ENCODE measurements around the gene PARD3.

DNA sequence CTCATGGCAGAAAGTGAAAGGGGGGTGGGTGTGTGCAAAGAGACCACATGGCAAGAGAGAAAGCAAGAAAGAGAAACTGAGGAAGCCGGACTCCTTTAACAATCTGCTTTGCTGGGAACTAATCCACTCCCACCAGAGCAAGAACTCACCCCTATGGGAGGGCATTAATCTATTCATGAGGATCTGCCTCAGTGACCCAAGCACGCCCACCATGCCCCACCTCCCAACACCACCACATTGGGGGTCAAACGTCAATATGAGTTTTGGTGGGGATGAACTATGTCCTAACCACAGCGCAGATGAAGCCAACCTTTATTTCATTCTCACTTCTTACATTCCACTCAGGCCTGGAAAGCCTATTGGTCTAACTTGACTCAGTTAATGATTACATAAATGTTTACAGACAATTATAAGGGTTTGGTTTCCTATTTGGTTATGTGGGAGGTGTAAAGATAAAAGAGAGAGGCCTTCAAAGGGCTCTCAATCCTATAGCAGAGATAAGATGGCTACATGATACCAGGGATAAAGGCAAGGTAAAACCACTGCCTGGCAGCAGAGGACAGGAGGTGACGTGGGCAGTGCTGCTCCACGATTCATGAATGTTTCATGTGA, 601.8 kb downstream of the PARD3 start:
- TF ChIP-seq, protein P1, sequence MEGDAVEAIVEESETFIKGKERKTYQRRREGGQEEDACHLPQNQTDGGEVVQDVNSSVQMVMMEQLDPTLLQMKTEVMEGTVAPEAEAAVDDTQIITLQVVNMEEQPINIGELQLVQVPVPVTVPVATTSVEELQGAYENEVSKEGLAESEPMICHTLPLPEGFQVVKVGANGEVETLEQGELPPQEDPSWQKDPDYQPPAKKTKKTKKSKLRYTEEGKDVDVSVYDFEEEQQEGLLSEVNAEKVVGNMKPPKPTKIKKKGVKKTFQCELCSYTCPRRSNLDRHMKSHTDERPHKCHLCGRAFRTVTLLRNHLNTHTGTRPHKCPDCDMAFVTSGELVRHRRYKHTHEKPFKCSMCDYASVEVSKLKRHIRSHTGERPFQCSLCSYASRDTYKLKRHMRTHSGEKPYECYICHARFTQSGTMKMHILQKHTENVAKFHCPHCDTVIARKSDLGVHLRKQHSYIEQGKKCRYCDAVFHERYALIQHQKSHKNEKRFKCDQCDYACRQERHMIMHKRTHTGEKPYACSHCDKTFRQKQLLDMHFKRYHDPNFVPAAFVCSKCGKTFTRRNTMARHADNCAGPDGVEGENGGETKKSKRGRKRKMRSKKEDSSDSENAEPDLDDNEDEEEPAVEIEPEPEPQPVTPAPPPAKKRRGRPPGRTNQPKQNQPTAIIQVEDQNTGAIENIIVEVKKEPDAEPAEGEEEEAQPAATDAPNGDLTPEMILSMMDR (IDR thresholded peaks at IDR 0.05): no peak
- TF ChIP-seq NFYB (CRISPR knock-in tag; conservative IDR thresholded peaks at IDR 0.05; ENCODE audit: low read depth) (no peak), SP1 (CRISPR knock-in tag; conservative IDR thresholded peaks at IDR 0.05) (no peak), JUN (CRISPR knock-in tag; IDR thresholded peaks at IDR 0.05) (no peak), IRF2 (CRISPR knock-in tag; IDR thresholded peaks at IDR 0.05; ENCODE audit: borderline replicate concordance, low read depth) (no peak), NR2C2 (CRISPR knock-in tag; IDR thresholded peaks at IDR 0.05) (no peak), JAZF1 (CRISPR knock-in tag; IDR thresholded peaks at IDR 0.05) (no peak)
- TF ChIP-seq, protein P2, sequence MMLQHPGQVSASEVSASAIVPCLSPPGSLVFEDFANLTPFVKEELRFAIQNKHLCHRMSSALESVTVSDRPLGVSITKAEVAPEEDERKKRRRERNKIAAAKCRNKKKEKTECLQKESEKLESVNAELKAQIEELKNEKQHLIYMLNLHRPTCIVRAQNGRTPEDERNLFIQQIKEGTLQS (CRISPR knock-in tag; conservative IDR thresholded peaks at IDR 0.05): no peak
- TF ChIP-seq, protein P3, sequence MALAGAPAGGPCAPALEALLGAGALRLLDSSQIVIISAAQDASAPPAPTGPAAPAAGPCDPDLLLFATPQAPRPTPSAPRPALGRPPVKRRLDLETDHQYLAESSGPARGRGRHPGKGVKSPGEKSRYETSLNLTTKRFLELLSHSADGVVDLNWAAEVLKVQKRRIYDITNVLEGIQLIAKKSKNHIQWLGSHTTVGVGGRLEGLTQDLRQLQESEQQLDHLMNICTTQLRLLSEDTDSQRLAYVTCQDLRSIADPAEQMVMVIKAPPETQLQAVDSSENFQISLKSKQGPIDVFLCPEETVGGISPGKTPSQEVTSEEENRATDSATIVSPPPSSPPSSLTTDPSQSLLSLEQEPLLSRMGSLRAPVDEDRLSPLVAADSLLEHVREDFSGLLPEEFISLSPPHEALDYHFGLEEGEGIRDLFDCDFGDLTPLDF (CRISPR knock-in tag; IDR thresholded peaks at IDR 0.05): no peak
- TF ChIP-seq, protein P4, sequence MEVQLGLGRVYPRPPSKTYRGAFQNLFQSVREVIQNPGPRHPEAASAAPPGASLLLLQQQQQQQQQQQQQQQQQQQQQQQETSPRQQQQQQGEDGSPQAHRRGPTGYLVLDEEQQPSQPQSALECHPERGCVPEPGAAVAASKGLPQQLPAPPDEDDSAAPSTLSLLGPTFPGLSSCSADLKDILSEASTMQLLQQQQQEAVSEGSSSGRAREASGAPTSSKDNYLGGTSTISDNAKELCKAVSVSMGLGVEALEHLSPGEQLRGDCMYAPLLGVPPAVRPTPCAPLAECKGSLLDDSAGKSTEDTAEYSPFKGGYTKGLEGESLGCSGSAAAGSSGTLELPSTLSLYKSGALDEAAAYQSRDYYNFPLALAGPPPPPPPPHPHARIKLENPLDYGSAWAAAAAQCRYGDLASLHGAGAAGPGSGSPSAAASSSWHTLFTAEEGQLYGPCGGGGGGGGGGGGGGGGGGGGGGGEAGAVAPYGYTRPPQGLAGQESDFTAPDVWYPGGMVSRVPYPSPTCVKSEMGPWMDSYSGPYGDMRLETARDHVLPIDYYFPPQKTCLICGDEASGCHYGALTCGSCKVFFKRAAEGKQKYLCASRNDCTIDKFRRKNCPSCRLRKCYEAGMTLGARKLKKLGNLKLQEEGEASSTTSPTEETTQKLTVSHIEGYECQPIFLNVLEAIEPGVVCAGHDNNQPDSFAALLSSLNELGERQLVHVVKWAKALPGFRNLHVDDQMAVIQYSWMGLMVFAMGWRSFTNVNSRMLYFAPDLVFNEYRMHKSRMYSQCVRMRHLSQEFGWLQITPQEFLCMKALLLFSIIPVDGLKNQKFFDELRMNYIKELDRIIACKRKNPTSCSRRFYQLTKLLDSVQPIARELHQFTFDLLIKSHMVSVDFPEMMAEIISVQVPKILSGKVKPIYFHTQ (CRISPR knock-in tag; IDR thresholded peaks at IDR 0.05): no peak
- TF ChIP-seq, protein P5, sequence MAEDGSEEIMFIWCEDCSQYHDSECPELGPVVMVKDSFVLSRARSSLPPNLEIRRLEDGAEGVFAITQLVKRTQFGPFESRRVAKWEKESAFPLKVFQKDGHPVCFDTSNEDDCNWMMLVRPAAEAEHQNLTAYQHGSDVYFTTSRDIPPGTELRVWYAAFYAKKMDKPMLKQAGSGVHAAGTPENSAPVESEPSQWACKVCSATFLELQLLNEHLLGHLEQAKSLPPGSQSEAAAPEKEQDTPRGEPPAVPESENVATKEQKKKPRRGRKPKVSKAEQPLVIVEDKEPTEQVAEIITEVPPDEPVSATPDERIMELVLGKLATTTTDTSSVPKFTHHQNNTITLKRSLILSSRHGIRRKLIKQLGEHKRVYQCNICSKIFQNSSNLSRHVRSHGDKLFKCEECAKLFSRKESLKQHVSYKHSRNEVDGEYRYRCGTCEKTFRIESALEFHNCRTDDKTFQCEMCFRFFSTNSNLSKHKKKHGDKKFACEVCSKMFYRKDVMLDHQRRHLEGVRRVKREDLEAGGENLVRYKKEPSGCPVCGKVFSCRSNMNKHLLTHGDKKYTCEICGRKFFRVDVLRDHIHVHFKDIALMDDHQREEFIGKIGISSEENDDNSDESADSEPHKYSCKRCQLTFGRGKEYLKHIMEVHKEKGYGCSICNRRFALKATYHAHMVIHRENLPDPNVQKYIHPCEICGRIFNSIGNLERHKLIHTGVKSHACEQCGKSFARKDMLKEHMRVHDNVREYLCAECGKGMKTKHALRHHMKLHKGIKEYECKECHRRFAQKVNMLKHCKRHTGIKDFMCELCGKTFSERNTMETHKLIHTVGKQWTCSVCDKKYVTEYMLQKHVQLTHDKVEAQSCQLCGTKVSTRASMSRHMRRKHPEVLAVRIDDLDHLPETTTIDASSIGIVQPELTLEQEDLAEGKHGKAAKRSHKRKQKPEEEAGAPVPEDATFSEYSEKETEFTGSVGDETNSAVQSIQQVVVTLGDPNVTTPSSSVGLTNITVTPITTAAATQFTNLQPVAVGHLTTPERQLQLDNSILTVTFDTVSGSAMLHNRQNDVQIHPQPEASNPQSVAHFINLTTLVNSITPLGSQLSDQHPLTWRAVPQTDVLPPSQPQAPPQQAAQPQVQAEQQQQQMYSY (CRISPR knock-in tag; IDR thresholded peaks at IDR 0.05): no peak
- TF ChIP-seq, protein P6, sequence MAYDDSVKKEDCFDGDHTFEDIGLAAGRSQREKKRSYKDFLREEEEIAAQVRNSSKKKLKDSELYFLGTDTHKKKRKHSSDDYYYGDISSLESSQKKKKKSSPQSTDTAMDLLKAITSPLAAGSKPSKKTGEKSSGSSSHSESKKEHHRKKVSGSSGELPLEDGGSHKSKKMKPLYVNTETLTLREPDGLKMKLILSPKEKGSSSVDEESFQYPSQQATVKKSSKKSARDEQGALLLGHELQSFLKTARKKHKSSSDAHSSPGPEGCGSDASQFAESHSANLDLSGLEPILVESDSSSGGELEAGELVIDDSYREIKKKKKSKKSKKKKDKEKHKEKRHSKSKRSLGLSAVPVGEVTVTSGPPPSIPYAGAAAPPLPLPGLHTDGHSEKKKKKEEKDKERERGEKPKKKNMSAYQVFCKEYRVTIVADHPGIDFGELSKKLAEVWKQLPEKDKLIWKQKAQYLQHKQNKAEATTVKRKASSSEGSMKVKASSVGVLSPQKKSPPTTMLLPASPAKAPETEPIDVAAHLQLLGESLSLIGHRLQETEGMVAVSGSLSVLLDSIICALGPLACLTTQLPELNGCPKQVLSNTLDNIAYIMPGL (CRISPR knock-in tag; IDR thresholded peaks at IDR 0.05): no peak
- TF ChIP-seq, protein P7, sequence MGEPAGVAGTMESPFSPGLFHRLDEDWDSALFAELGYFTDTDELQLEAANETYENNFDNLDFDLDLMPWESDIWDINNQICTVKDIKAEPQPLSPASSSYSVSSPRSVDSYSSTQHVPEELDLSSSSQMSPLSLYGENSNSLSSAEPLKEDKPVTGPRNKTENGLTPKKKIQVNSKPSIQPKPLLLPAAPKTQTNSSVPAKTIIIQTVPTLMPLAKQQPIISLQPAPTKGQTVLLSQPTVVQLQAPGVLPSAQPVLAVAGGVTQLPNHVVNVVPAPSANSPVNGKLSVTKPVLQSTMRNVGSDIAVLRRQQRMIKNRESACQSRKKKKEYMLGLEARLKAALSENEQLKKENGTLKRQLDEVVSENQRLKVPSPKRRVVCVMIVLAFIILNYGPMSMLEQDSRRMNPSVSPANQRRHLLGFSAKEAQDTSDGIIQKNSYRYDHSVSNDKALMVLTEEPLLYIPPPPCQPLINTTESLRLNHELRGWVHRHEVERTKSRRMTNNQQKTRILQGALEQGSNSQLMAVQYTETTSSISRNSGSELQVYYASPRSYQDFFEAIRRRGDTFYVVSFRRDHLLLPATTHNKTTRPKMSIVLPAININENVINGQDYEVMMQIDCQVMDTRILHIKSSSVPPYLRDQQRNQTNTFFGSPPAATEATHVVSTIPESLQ (CRISPR knock-in tag; IDR thresholded peaks at IDR 0.05): no peak
